ENCODE measurements around the gene CXorf58. TPM values are rescaled to one million over a fixed set of nuclear protein-coding genes. Genes with fewer than 3 reads are reported as not detected.
A peak's percentile ranks its signal among the peaks of the same experiment; 100 is the strongest.
"Not testable (repeated sequence)": the region's sequence is repeated elsewhere in the genome, so short reads cannot be mapped to it uniquely, and the experiment has no call there.

Gene CXorf58
- total RNA-seq, 1 donor from 2014 or later, result not detected

DNA sequence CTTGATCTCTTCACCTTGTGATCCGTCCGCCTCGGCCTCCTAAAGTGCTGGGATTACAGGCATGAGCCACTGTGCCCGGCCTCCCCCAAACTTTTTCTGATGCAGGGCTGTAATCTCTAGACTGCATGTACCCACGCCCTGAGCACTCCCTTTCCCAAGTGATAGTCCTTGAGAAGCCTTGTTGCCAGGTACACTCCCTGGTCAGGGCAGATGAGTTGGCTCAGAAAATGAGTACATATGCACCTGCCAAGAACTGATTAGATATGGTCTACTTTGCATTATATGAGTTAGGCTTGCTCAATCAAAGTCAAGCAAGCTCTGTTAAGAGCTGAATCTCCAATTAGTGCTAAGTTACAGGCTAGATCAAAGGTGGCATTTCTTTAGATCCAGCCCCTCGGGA is 20.4 kb upstream of the CXorf58 start:
- no peak overlapping the region for H3K27ac Mint-ChIP-seq (ENCODE audit: unreplicated experiment)
- H3K27me3 Mint-ChIP-seq (ENCODE audit: unreplicated experiment), result no peaks in the 10 kb centered on the region
- no peaks in the 10 kb centered on the region for H3K36me3 Mint-ChIP-seq (ENCODE audit: unreplicated experiment)
- TF ChIP-seq, protein P1, sequence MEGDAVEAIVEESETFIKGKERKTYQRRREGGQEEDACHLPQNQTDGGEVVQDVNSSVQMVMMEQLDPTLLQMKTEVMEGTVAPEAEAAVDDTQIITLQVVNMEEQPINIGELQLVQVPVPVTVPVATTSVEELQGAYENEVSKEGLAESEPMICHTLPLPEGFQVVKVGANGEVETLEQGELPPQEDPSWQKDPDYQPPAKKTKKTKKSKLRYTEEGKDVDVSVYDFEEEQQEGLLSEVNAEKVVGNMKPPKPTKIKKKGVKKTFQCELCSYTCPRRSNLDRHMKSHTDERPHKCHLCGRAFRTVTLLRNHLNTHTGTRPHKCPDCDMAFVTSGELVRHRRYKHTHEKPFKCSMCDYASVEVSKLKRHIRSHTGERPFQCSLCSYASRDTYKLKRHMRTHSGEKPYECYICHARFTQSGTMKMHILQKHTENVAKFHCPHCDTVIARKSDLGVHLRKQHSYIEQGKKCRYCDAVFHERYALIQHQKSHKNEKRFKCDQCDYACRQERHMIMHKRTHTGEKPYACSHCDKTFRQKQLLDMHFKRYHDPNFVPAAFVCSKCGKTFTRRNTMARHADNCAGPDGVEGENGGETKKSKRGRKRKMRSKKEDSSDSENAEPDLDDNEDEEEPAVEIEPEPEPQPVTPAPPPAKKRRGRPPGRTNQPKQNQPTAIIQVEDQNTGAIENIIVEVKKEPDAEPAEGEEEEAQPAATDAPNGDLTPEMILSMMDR (IDR thresholded peaks at IDR 0.05), result no peak
- no peak for DNase-seq (ENCODE audit: extremely low spot score, unreplicated experiment)
- no peak overlapping the region for H3K4me3 Mint-ChIP-seq (ENCODE audit: unreplicated experiment)
- H3K4me1 Mint-ChIP-seq (ENCODE audit: unreplicated experiment), result peaks cover 70% of the 10 kb centered on the region
- no peaks in the 10 kb centered on the region for H3K9me3 Mint-ChIP-seq (ENCODE audit: unreplicated experiment)

DNA sequence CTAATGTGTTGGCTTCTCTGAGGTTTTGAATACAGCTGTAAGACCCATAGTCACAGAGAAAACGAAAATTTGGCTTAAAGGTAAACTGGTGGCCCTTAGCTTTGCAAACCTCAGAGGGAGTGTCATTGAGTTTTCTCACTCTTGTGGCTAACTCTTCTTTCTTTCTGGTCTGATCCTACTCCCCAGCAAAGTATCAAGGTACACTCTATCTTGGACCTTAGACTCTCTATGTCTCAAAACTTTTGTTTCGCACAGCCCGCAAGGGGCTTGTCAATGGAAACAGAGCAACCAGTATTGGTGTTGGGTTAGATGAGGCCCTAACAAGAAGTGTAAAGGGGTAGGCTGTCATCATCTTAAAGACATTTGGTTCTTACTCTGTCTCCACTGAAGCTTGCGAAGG is 19.9 kb upstream of the CXorf58 start:
- Mint-ChIP-seq H3K4me1 (ENCODE audit: unreplicated experiment) (peaks cover 65% of the 10 kb centered on the region), H3K36me3 (ENCODE audit: unreplicated experiment) (no peaks in the 10 kb centered on the region), H3K4me3 (ENCODE audit: unreplicated experiment) (no peak overlapping the region), H3K27ac (ENCODE audit: unreplicated experiment) (peak overlapping the region; percentile 86), H3K9me3 (ENCODE audit: unreplicated experiment) (no peaks in the 10 kb centered on the region), H3K27me3 (ENCODE audit: unreplicated experiment) (no peaks in the 10 kb centered on the region)
- DNase-seq (ENCODE audit: extremely low spot score, unreplicated experiment), result no peak
- TF ChIP-seq, protein P1 (IDR thresholded peaks at IDR 0.05), result no peak

DNA sequence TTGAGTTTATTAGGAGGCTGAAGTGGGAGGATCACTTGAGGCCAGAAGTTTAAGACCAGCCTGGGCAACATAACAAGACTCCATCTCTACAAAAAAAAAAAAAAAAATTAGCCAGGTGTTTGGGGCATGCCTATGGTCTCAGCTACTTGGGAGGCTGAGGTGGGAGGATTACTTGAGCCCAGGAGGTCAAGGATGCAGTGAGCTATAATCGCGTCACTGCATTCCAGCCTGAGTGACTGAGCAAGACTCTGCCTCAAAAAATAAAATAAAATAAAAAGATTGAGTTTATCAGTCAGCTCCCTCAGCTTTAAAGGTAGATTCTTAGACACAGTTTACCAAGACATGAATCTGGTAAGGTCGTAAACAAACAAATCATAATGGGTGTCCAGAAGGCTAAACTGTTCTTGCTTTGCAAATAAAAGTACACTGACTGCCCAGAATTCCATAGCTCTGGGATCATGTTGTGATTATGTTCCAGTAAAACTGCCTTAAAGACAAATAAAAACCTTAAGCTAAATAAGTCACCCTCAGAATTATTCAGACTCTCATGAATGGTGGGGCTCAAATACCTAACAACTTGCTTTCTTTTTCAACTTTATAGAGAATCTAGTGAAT is 18.8 kb upstream of the CXorf58 start:
- TF ChIP-seq, protein P1 (IDR thresholded peaks at IDR 0.05), result no peak
- H3K27ac Mint-ChIP-seq (ENCODE audit: unreplicated experiment), result peak overlapping the region; percentile 86
- no peak overlapping the region for H3K4me3 Mint-ChIP-seq (ENCODE audit: unreplicated experiment)
- H3K9me3 Mint-ChIP-seq (ENCODE audit: unreplicated experiment), result no peaks in the 10 kb centered on the region
- no peaks in the 10 kb centered on the region for H3K27me3 Mint-ChIP-seq (ENCODE audit: unreplicated experiment)
- no peaks in the 10 kb centered on the region for H3K36me3 Mint-ChIP-seq (ENCODE audit: unreplicated experiment)
- no peak for DNase-seq (ENCODE audit: extremely low spot score, unreplicated experiment)
- peaks cover 54% of the 10 kb centered on the region for H3K4me1 Mint-ChIP-seq (ENCODE audit: unreplicated experiment)

DNA sequence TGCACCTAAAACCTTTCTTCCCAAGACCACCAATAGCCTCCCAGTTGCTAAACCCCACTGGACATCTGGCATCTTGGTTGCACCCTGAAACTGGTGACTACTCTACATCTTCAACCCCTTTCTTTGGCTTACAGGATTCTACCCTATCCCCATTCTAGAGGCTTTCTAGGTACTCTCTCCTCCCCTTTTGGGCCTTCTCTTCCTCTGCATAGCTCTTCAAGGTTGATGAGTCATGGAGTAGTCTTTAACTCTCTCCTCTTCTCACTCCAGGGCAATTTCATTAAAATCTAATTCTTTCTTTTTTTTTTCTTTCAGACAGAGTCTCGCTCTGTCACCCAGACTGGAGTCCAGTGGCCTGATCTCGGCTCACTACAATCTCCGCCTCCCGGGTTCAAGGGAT is 16.9 kb upstream of the CXorf58 start:
- H3K27me3 Mint-ChIP-seq (ENCODE audit: unreplicated experiment), result no peaks in the 10 kb centered on the region
- peaks cover 40% of the 10 kb centered on the region for H3K4me1 Mint-ChIP-seq (ENCODE audit: unreplicated experiment)
- DNase-seq (ENCODE audit: extremely low spot score, unreplicated experiment), result no peak
- no peaks in the 10 kb centered on the region for H3K9me3 Mint-ChIP-seq (ENCODE audit: unreplicated experiment)
- TF ChIP-seq, protein P1 (IDR thresholded peaks at IDR 0.05), result no peak
- H3K27ac Mint-ChIP-seq (ENCODE audit: unreplicated experiment), result peak overlapping the region; percentile 86
- H3K36me3 Mint-ChIP-seq (ENCODE audit: unreplicated experiment), result no peaks in the 10 kb centered on the region
- no peak overlapping the region for H3K4me3 Mint-ChIP-seq (ENCODE audit: unreplicated experiment)

DNA sequence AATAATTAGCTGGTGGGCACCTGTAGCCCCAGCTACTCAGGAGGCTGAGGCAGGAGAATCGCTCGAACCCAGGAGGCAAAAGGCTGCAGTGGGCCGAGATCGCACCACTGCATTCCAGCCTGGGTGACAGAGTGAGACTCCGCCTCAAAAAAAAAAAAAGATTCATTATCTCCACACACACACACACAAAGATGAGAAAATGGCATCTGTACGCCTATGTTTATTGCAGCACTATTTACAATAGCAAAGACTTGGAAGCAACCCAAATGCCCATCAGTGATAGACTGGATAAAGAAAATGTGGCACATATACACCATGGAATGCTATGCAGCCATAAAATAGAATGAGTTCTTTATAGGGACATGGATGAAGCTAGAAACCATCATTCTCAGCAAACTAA is 12.8 kb upstream of the CXorf58 start:
- DNase-seq (ENCODE audit: extremely low spot score, unreplicated experiment); H3K9me3 Mint-ChIP-seq (ENCODE audit: unreplicated experiment); H3K4me3 Mint-ChIP-seq (ENCODE audit: unreplicated experiment); H3K27ac Mint-ChIP-seq (ENCODE audit: unreplicated experiment); H3K36me3 Mint-ChIP-seq (ENCODE audit: unreplicated experiment); H3K27me3 Mint-ChIP-seq (ENCODE audit: unreplicated experiment): not testable (repeated sequence)
- peaks cover 41% of the 10 kb centered on the region for H3K4me1 Mint-ChIP-seq (ENCODE audit: unreplicated experiment)

DNA sequence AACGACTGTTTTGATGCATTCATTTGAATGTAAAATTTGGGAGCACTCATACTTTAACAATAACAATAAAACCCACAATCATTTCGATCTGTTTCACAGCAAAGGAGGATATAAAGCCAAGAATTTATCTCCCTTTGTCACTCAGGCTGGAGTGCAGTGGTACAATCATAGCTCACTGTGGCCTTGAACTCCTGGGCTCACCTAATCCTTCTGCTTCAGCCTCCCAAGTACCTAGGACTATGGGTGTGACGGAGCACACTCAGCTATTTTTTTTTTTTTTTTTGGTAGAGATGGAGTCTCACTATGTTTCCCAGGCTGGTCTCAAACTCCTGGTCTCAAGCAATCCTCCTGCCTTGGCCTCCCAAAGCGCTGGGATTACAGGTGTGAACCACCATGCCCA is 11.3 kb upstream of the CXorf58 start:
- H3K9me3 Mint-ChIP-seq (ENCODE audit: unreplicated experiment); H3K36me3 Mint-ChIP-seq (ENCODE audit: unreplicated experiment); H3K27me3 Mint-ChIP-seq (ENCODE audit: unreplicated experiment); DNase-seq (ENCODE audit: extremely low spot score, unreplicated experiment); H3K4me3 Mint-ChIP-seq (ENCODE audit: unreplicated experiment): not testable (repeated sequence)
- Mint-ChIP-seq H3K4me1 (ENCODE audit: unreplicated experiment) (peaks cover 27% of the 10 kb centered on the region), H3K27ac (ENCODE audit: unreplicated experiment) (peak overlapping the region; percentile 76)

Measured in osteocyte (in vitro differentiated cells).